WERI-Rb-1 (cell line): ENCODE results near the gene ACSS3.
"Not testable (repeated sequence)": the region's sequence is repeated elsewhere in the genome, so short reads cannot be mapped to it uniquely, and the experiment has no call there.

Source experiments
- DNase-seq: peaks from one replicate; pipeline ENCODE4 v3.0.0-alpha.2; 2020
- H3K27ac ChIP-seq: fragments of 250-450 bp; sonication (Bioruptor Pico); 2 replicates; pipeline ENCODE4 v1.5.1; 2020; ENCODE audit warnings: mild to moderate bottlenecking, moderate library complexity
- H3K27me3 ChIP-seq: fragments of 250-450 bp; sonication (Bioruptor Pico); 2 replicates; pipeline ENCODE4 v1.5.1; 2021; ENCODE audit warnings: mild to moderate bottlenecking, low read depth, moderate library complexity; ENCODE audit not compliant: insufficient read depth, severe bottlenecking
- H3K36me3 ChIP-seq: fragments of 250-450 bp; sonication (Bioruptor Pico); 2 replicates; pipeline ENCODE4 v1.5.1; 2020; ENCODE audit warnings: mild to moderate bottlenecking, moderate library complexity
- H3K4me3 ChIP-seq: 2 replicates; pipeline ENCODE4 v1.5.1; 2011; ENCODE audit warnings: low read depth, mild to moderate bottlenecking, control low read depth, low read length
- H3K9me3 ChIP-seq: fragments of 250-450 bp; sonication (Bioruptor Pico); 2 replicates; pipeline ENCODE4 v1.5.1; 2021; ENCODE audit warnings: mild to moderate bottlenecking, moderate library complexity; ENCODE audit not compliant: severe bottlenecking
- CTCF ChIP-seq: IDR thresholded peaks from 2 replicates; pipeline ENCODE4 v1.5.1; 2011; ENCODE audit warnings: low read depth, mild to moderate bottlenecking, control low read depth, inconsistent platforms, low read length

Gene ACSS3

GRCh38 chr12:81077686-81078441, at the start of gene ACSS3:
ACSS3 (plus strand) TSS chr12:81078079; CDS start chr12:81078121, 42 bp downstream.
- H3K36me3 ChIP-seq = no peaks in the 10 kb centered on the region
- H3K27ac ChIP-seq = no peak within 1 kb of the TSS
- H3K4me3 ChIP-seq = no peak within 1 kb of the TSS
- H3K27me3 ChIP-seq = no peaks in the 10 kb centered on the region
- TF ChIP-seq CTCF = no peak
- no peak for DNase-seq
- H3K9me3 ChIP-seq = no peaks in the 10 kb centered on the region

GRCh38 chr12:81034926-81035325, 43.0 kb upstream of the ACSS3 start:
- no peak overlapping the region for H3K4me3 ChIP-seq

GRCh38 chr12:81039231-81039630, 38.6 kb upstream of the ACSS3 start:
- no peak for DNase-seq
- Histone ChIP-seq H3K4me3 (no peak overlapping the region), H3K9me3 (no peaks in the 10 kb centered on the region), H3K27me3 (no peaks in the 10 kb centered on the region), H3K27ac (no peak overlapping the region), H3K36me3 (no peaks in the 10 kb centered on the region)
- no peak for TF ChIP-seq CTCF

More at GRCh38 chr12:81034926-81035325, 43.0 kb upstream of the ACSS3 start:
- Histone ChIP-seq H3K36me3 (no peaks in the 10 kb centered on the region), H3K9me3 (peaks cover 2% of the 10 kb centered on the region), H3K27ac (no peak overlapping the region), H3K27me3 (no peaks in the 10 kb centered on the region)
- no peak for TF ChIP-seq CTCF
- no peak for DNase-seq

- H3K27ac ChIP-seq = no peak overlapping the region
- H3K4me3 ChIP-seq = no peak overlapping the region
- DNase-seq = no peak
- TF ChIP-seq CTCF = no peak
- H3K9me3 ChIP-seq = no peaks in the 10 kb centered on the region
- no peaks in the 10 kb centered on the region for H3K27me3 ChIP-seq
- no peaks in the 10 kb centered on the region for H3K36me3 ChIP-seq
Observed at GRCh38 chr12:81043979-81044740, 33.7 kb upstream of the ACSS3 start.

GRCh38 chr12:81064971-81065370, 12.9 kb upstream of the ACSS3 start:
- H3K27ac ChIP-seq, H3K9me3 ChIP-seq, H3K27me3 ChIP-seq, DNase-seq, H3K36me3 ChIP-seq, H3K4me3 ChIP-seq: not testable (repeated sequence)

- H3K36me3 ChIP-seq = no peaks in the 10 kb centered on the region
- no peak for TF ChIP-seq CTCF
Observed at GRCh38 chr12:81070846-81071245, 7.0 kb upstream of the ACSS3 start.

More at GRCh38 chr12:81070846-81071245, 7.0 kb upstream of the ACSS3 start:
- no peaks in the 10 kb centered on the region for H3K27me3 ChIP-seq
- H3K4me3 ChIP-seq = no peak overlapping the region
- no peak for DNase-seq
- no peak overlapping the region for H3K27ac ChIP-seq
- H3K9me3 ChIP-seq = no peaks in the 10 kb centered on the region
